Measurements from ENCODE around the gene CCN6. TPM values are rescaled to one million over a fixed set of nuclear protein-coding genes. Genes with fewer than 3 reads are reported as not detected.

Gene CCN6
- total RNA-seq, 1 experiment from 2014 or later: not detected

DNA sequence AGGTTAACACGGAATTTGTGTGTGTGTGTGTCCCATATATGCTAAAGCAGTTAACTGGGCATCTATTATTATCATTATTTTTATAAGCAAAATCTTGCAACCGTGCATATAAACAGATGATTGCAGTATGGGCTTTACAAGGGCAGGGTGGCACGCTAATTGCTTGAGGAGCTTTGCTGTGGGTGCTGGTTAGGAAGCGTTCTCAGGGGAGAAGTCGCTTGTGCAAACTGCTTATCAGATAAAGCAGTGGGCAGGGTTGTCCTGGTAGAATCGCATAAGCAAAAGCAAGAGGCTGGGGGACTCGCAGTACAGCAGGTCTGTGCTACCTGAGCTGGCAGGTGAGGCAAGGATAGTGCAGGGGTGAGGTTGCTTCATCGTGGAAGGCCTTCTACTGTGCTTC lies 9.7 kb upstream of the CCN6 start:
- TF ChIP-seq, protein P1, sequence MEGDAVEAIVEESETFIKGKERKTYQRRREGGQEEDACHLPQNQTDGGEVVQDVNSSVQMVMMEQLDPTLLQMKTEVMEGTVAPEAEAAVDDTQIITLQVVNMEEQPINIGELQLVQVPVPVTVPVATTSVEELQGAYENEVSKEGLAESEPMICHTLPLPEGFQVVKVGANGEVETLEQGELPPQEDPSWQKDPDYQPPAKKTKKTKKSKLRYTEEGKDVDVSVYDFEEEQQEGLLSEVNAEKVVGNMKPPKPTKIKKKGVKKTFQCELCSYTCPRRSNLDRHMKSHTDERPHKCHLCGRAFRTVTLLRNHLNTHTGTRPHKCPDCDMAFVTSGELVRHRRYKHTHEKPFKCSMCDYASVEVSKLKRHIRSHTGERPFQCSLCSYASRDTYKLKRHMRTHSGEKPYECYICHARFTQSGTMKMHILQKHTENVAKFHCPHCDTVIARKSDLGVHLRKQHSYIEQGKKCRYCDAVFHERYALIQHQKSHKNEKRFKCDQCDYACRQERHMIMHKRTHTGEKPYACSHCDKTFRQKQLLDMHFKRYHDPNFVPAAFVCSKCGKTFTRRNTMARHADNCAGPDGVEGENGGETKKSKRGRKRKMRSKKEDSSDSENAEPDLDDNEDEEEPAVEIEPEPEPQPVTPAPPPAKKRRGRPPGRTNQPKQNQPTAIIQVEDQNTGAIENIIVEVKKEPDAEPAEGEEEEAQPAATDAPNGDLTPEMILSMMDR (conservative IDR thresholded peaks at IDR 0.05): no peak
- Histone ChIP-seq H3K9ac (ENCODE audit: extremely low read depth, insufficient read length, low read length) (no peak overlapping the region), H3T11ph (ENCODE audit: low read length) (no peak overlapping the region), H4K20me1 (ENCODE audit: control insufficient read depth, insufficient read depth, insufficient read length) (no peaks in the 10 kb centered on the region), H3K4ac (ENCODE audit: low read depth, low read length) (no peak overlapping the region), H3K18ac (ENCODE audit: insufficient read length, low read depth, low read length) (no peak overlapping the region), H3K79me1 (ENCODE audit: insufficient read depth, low read depth, low read length, poor library complexity, severe bottlenecking) (no peaks in the 10 kb centered on the region), H4K5ac (ENCODE audit: insufficient read length, low read depth, low read length) (no peak overlapping the region), H3K23ac (ENCODE audit: insufficient read length, low read depth, low read length) (no peak overlapping the region), H4K8ac (replicated peaks; ENCODE audit: insufficient read length, low read depth, low read length) (no peak overlapping the region), H3K27ac (ENCODE audit: insufficient read length, low read depth, low read length) (no peak overlapping the region), H2BK5ac (ENCODE audit: insufficient read length, low read length) (no peak overlapping the region), H2BK120ac (ENCODE audit: low read depth, low read length, poor library complexity, severe bottlenecking) (no peak overlapping the region), H3K4me2 (ENCODE audit: insufficient read depth, insufficient read length, low read length) (no peak overlapping the region), H2BK20ac (ENCODE audit: low read depth, low read length, poor library complexity, severe bottlenecking) (no peak overlapping the region), H3K79me2 (ENCODE audit: insufficient read depth, low read length) (no peaks in the 10 kb centered on the region), H4K91ac (ENCODE audit: insufficient read length, low read depth, low read length) (no peak overlapping the region), H3K4me1 (ENCODE audit: insufficient read depth, low read length) (peaks cover 4% of the 10 kb centered on the region; the same call in 1 of the 2 replicates), H2AK5ac (ENCODE audit: insufficient read length, low read length) (no peak overlapping the region), H3K14ac (ENCODE audit: insufficient read depth, low read length) (no peak overlapping the region), H3K9me3 (ENCODE audit: control insufficient read depth, low read depth, low read length) (no peaks in the 10 kb centered on the region), H3K23me2 (ENCODE audit: insufficient read length, low read depth, low read length, poor library complexity, severe bottlenecking) (no peaks in the 10 kb centered on the region), H2AFZ (ENCODE audit: low read length) (no peak overlapping the region), H3K27me3 (ENCODE audit: insufficient read depth, low read length) (no peaks in the 10 kb centered on the region), H2BK15ac (ENCODE audit: low read depth, low read length) (no peak overlapping the region), H2BK12ac (ENCODE audit: insufficient read length, low read depth, low read length) (no peak overlapping the region), H3K56ac (ENCODE audit: insufficient read length, low read depth, low read length) (no peak overlapping the region)
- Mint-ChIP-seq H3K4me3 (peak overlapping the region in 1 of 2 experiments; percentile 25; a peak in 1 of 5 replicates), H3K27me3 (ENCODE audit: low read depth) (no peaks in the 10 kb centered on the region; the same call in 1 of the 2 replicates), H3K4me1 (peaks cover 0 to 3% of the 10 kb centered on the region in 2 experiments; a peak in 2 of 4 replicates), H3K27ac (no peak overlapping the region), H3K36me3 (ENCODE audit: insufficient read depth in 1 of 3, low read depth in 3 of 3) (peaks cover 0 to 7% (median 0%) of the 10 kb centered on the region in 3 experiments; a peak in 3 of 7 replicates), H3K9me3 (peaks cover 4 to 7% of the 10 kb centered on the region in 2 experiments; a peak in 3 of 5 replicates)
- no peak for DNase-seq
- no CpG with 5 or more reads among the region's 8 CpGs for WGBS (ENCODE audit: extremely low coverage, insufficient read length, low lambda C conversion rate)
